COR-L47 (cell line): ENCODE results near the gene SLCO2A1.
"Not testable (repeated sequence)": the region's sequence is repeated elsewhere in the genome, so short reads cannot be mapped to it uniquely, and the experiment has no call there.

Source experiments
- DNase-seq: peaks from one replicate; lab custom pipeline; 2025; lab: John Stamatoyannopoulos, UW

The SLCO2A1 gene

GRCh38 chr3:134029734-134030378, at the start of gene SLCO2A1:
SLCO2A1 (minus strand) TSS chr3:134029925; CDS start chr3:134029802, 123 bp downstream.
- peak; percentile 39 for DNase-seq

GRCh38 chr3:134079111-134079547, 49.4 kb upstream of the SLCO2A1 start:
- DNase-seq: no peak

GRCh38 chr3:134078169-134078831, 48.6 kb upstream of the SLCO2A1 start:
- no peak for DNase-seq

DNA sequence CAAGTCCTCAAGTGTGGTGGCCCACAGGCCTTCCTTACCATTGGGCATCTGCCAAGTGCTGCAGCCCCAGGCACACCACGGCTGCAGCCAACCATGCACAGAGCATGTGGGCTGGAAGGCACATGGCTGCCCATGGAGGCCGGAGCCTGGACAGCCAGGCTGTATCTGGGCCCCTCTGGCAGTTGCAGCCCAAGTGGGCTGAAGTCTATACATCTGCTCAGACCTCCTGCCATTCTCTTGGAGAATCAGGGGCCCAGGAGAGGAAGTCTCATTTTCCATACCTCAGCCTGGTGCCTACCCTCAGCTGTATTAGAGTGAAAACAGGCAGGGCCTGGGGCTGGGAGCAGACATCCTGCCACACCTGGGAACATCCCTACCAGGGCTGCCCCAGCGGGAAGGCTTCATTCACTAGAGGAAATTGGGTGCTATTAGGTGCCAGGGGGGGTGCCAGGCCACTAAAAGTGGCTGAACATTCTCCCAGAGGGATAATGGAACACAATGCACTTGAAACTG, 48.0 kb upstream of the SLCO2A1 start:
- no peak for DNase-seq

- no peak for DNase-seq
These were observed 47.1 kb upstream of the SLCO2A1 start for GRCh38 chr3:134076851-134077250.

GRCh38 chr3:134075846-134076245, 46.1 kb upstream of the SLCO2A1 start:
- DNase-seq: no peak

GRCh38 chr3:134075568-134075825, 45.8 kb upstream of the SLCO2A1 start:
- no peak for DNase-seq

DNA sequence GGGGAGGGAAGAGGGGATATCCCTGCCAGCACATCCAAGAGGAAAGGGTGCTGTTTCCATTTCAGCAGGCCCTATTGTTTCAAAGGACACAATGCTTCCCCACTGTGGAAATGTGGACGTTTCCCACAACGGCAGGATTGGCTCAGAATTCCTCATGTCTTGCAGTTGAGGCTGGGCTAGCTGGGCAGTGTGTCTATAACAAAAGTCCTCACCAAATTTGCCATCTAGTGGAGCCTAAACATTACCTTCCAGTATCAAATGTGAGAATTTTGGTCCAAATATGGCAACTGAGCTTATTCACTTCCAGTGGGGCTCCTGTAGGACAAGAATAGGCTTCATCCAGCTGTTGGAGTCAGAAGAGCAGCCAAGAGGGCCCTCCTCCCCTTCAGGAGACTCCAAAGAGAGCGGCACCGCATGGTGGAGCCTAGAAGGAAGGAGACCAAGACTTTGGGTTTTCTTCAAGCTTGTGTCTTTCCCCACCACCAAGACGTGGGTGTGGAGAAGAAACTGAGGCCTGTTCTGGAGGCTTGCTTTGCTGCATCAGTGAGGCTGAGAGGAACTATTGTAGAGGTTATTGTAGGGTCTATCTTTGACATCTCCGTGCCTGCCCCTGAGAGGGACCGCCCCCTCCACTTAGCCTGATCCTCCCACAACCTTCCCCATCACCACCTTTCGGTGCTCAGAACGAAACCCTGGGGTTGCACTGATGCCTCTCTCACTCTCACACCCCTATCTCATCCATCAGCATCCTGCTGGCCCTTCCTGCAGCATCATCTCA, 45.3 kb upstream of the SLCO2A1 start:
- no peak for DNase-seq

DNA sequence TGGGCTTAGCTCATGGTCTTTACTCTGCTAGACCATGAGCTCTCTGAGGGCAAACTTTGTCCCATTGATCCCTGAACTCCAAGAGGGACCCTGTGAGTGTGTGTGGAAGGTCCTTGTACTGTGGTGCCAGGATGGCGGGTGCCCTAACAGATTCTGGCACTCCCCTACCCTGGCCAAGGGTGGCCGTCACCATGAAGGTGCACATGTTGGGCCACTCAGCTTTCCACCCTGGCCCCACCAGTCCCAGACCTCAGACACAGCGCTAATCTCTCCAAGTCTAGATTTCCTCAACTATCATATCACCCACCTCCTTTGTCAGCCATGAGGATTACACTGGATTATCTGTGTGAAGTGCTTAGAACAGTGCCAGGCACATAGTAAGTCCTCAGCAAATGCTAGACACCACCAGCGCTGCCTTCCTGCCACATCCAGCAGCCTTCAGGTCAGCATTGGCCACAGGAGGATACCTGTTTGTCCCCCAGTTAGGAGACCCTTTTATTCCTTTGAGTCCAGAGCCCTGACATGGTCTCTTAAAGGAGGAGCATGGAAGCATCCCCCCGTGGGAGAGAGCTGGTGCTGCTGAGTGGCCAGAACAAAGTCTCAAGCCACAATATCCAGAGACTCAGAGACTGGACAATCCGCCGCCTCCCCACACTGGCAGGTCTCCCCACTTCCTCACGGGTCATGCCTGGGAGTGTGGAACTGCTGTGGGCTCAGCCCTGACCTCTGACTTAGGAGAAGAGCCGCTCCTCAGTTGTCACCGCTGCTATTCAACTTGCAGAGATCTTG, 44.5 kb upstream of the SLCO2A1 start:
- no peak for DNase-seq

DNA sequence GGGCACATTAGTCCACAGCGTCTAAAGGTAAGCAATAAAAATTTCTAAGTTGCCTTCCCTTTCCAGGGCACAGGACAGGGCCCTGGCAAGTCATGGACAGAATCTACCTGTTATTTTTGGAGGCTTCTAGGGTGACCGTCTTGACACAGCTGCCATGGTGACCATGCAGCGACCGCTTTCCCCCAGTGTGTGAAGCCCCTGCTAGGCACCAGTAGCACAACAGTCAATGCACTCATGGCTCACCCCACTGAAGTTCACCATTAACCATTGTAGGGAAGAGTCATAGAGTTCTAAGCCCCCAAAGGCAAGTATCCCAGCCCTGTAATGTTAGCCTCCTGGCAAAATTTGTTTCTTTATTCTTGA, 43.8 kb upstream of the SLCO2A1 start:
- DNase-seq: no peak

DNA sequence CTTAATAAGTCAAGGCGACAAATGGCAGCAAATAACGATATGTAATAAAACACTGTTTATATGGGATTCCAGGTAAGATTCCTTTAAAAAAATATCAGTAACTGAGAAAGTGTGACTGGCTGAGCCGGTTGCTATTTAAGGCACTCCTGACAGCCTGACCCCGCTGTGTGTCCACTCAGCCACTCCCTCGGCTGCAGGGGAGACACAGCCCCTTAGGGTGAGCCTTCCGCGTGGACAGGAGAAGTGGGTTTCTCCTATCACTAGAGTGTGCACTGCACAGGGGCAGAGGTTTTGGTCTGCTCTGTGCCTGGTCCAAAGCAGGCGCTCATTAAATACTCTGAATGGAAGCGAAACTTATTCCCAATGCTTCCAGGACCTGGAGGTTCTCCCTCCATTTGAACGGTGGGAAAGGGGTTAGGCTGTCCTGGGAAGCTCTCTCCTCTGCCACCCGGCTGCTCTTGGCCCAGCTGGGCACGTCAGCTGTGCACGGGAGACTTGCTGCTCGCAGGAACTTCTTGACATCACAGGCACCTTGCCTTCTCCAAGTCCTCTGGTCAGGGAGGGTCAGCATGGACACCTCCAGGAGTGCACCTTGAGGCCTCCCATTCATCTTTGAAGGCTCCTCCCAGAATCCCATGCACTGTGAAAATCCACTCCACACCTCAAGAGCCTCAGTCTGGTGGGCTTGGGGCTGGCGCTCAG, 43.3 kb upstream of the SLCO2A1 start:
- no peak for DNase-seq

GRCh38 chr3:134070281-134070680, 40.6 kb upstream of the SLCO2A1 start:
- not testable (repeated sequence) for DNase-seq

- DNase-seq: no peak
These were observed 38.7 kb upstream of the SLCO2A1 start for GRCh38 chr3:134068429-134068828.

DNA sequence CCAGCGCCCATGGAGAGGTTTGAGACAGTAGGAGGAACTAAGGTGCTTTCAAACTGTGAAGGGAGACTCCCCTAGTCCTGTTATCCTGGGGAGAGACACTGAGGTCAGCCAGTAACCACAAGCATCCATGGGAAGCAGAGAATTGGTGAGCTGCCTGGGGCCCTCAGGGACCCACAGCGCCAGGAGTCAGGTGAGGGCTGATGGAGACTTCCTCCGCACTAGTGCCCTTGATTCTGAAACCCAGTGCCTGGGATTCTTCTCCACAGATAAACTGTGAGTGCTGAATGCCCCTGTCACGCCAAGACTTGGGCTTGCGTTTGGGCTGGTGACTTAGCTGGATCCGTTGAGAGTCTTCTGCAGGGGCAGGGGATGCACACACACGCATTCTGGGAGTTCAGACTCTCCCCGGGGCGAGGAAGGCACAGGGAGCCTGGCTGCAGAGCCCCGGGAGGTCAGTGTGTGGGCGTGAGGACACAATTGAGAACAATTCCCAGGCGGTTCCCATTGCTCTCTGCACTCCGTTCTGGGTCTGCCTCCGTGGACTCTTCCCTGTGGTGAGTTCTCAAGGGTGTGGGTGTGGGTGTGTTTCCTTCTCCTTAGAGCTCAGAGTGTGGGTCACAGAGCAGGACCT, 37.9 kb upstream of the SLCO2A1 start:
- DNase-seq: no peak

DNA sequence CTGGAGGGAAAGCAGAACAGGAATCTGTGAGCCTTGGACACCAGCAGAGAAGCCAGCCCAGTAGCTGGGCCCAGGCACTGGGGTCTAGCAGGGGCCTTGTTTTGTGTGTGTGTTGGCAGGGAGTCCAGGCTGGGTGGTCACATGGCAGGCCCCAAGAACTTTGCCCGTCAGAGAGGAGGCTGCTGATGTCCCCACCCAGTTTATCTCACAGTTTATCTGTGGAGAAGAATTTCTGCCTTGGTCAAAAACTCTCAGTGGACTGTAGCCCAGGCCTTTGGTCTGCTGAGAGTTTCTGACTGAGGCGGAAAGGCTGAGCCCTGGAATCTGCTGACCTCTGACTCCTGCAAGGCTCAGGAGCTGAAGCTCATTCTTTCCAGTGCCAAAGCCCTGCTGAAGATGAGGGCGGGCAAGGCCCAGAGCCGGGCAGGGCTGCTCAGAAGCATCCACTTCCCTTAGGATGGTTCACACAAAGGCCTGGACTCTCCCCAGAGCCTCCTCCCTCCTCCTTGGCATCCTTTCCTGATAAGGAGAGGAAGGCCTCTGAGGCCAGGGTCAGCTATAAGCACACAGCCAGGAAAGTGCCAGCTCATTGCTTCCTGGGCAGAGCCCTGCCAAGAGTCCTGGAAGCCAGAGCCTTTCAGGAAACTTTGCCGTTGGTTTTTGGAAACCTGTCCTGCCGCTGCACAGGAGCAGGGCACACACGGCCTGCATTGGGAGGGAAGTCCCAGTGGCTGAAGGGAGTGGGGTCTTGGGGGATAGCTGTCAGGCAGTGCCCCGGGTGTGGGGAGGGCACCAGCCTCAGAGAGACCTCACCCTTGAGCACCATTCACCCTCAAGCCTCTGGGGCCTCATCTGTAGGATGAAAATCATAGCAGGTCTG, 37.2 kb upstream of the SLCO2A1 start:
- no peak for DNase-seq

DNA sequence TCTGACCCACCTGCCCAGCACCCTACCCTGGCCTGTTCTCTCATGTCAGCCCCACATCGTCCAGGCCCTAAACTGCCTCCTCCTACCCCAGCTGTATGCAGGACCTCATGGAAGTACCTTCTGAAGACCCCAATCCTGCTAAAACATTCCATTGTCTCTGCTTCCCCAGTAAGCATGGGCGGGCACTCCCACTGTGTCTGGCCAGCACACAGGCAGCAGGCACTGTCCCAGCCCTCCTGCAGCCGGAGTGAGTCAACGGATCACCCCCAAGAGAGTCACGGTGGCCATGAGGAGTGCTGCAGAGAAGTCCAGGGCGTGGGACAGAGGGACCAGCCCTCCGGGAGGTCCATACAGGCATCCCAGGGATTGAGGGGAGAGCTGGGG, 36.4 kb upstream of the SLCO2A1 start:
- DNase-seq: no peak

DNA sequence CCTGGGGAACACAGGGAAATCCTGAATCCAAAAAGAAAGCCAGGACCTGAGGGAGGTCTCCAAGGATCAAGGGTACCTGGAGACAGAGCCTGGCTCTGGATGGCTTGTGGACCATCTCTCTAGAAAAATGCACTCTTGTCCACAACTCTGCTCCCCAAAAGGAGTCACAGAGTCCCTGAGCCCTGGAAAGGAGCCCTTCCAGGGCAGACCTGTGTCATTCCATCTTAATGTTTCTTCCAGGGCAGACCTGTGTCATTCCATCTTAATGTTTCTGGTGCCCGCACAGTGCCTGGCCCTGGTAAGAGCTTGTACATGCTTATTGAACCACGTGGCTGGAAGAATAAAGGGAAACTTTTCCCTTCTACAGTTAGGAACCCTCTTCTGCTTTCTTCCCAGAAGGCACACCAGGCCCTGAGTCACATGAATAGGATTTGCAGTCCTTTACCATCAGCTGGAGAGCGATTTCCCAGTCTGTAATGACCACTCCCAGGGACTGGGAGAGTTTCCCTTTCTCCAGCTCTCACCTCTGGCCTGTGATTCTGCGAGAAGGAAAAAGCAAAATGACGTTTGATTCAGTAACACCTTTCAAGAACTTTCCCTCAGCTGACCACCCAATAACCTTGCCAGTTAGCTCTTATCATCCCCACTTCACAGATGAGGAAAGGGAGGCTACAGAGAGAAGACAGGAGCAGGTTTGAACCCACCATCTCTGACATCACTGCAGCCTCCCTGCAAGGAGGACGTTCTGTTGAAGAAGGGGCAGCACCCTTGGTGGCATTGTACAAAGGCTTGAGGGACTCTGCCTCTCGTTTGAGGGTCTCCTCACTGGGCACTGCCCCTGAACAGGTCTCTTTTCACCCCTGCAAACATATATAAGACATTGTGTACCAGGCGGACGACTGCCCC, 35.8 kb upstream of the SLCO2A1 start:
- DNase-seq: no peak

DNA sequence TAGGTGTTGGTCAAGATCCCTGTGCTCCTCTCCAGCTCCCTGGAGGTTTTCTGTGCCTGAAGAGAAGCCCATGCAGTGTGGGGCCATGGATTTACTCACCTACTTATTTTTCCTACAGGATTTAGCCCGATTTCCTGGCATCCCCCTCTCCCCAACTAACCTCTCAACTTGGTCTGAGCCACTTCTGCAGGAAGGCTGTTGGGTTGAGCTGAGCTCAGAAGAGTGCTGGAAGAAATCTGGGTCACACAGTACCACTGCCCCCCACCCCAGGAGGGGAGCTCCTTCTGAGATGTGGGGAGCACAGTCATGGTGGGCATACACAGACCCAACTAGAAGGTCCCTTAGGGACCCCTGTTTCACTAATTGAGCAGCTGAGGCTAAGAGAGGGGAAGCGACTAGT, 34.4 kb upstream of the SLCO2A1 start:
- DNase-seq: no peak

GRCh38 chr3:134061401-134061800, 31.7 kb upstream of the SLCO2A1 start:
- no peak for DNase-seq
